Activated CD4-positive, CD25-positive, alpha-beta regulatory T cell treated with anti-CD3 and anti-CD28 coated beads, Interleukin-2, amount 50 U/mL, for 24 hours (primary cell): ENCODE measurements around the gene SNN.

ENCODE experiments used
- ATAC-seq, 2 donors: fragments of 150-1000 bp; cut with Tn5 transposase; one replicate each; pipeline ENCODE4 v1.10.0; 2021; ENCODE audit warnings: mild to moderate bottlenecking in 1 of 2, moderate library complexity in 1 of 2

Gene SNN

GRCh38 chr16:11667824-11668622, at the start of gene SNN:
SNN (plus strand) TSS chr16:11668455; CDS start chr16:11676060, 7,605 bp downstream.
- peak; percentile 90 to 91 for ATAC-seq

GRCh38 chr16:11619327-11619851, 48.9 kb upstream of the SNN start:
- peak; percentile 39 to 69 for ATAC-seq

- ATAC-seq = peak; percentile 24 to 34
These were observed 47.8 kb upstream of the SNN start for GRCh38 chr16:11620243-11621003.

- ATAC-seq = no peak
These were observed 46.7 kb upstream of the SNN start for GRCh38 chr16:11621539-11621919.

GRCh38 chr16:11621920-11622651, 46.2 kb upstream of the SNN start:
- peak; percentile 57 to 61 for ATAC-seq

GRCh38 chr16:11624205-11624604, 44.0 kb upstream of the SNN start:
- no peak for ATAC-seq

GRCh38 chr16:11624636-11625607, 43.3 kb upstream of the SNN start:
- no peak for ATAC-seq

- no peak for ATAC-seq
These were observed 42.5 kb upstream of the SNN start for GRCh38 chr16:11625769-11626168.

GRCh38 chr16:11626657-11627291, 41.5 kb upstream of the SNN start:
- no peak for ATAC-seq

GRCh38 chr16:11627292-11627663, 41.0 kb upstream of the SNN start:
- no peak for ATAC-seq

GRCh38 chr16:11627822-11628457, 40.3 kb upstream of the SNN start:
- no peak for ATAC-seq

GRCh38 chr16:11629071-11630030, 38.9 kb upstream of the SNN start:
- ATAC-seq = peak in 1 of 2 donors; percentile 20

- no peak for ATAC-seq
These were observed 38.0 kb upstream of the SNN start for GRCh38 chr16:11630046-11630767.

GRCh38 chr16:11630768-11631056, 37.5 kb upstream of the SNN start:
- ATAC-seq = no peak

- ATAC-seq = no peak
These were observed 37.0 kb upstream of the SNN start for GRCh38 chr16:11631214-11631613.

- ATAC-seq = no peak
These were observed 35.8 kb upstream of the SNN start for GRCh38 chr16:11632455-11632939.

- no peak for ATAC-seq
These were observed 35.1 kb upstream of the SNN start for GRCh38 chr16:11633113-11633512.

GRCh38 chr16:11634312-11634711, 33.9 kb upstream of the SNN start:
- no peak for ATAC-seq

GRCh38 chr16:11635113-11635652, 33.1 kb upstream of the SNN start:
- no peak for ATAC-seq
